22Rv1 (cell line): ENCODE data around the gene FUT1.

Source experiments
- CTCF ChIP-seq: fragments of 450-650 bp; IDR thresholded peaks from 2 replicates; pipeline ENCODE4 v1.5.1; 2017; ENCODE audit warnings: mild to moderate bottlenecking
- ZFX ChIP-seq: fragments of 450-650 bp; IDR thresholded peaks from 2 replicates; pipeline ENCODE4 v1.6.1; 2017; ENCODE audit warnings: antibody characterized with exemption, borderline replicate concordance

- TF ChIP-seq CTCF (no peak), ZFX (no peak)
Measured at GRCh38 chr19:48722196-48722708, 30.2 kb downstream of the FUT1 start.
